Thoracic aorta (tissue), 2 donors: ENCODE data around the gene TCTN3. TPM values are rescaled to one million over a fixed set of nuclear protein-coding genes. Genes with fewer than 3 reads are reported as not detected.
A peak's percentile ranks its signal among the peaks of the same experiment; 100 is the strongest.
"Not testable (repeated sequence)": the region's sequence is repeated elsewhere in the genome, so short reads cannot be mapped to it uniquely, and the experiment has no call there.

Experiments
- ATAC-seq: fragments of 150-250 bp; one replicate; pipeline ENCODE4 v1.8.0; 2017; ENCODE audit warnings: low read depth; ENCODE audit not compliant: insufficient number of reproducible peaks, low FRiP score
- DNase-seq: peaks from one replicate; pipeline ENCODE4 v3.0.0-alpha.2; 2020; ENCODE audit warnings: low spot score
- H3K27ac ChIP-seq, 2 donors: fragments of 200-600 bp; sonication (generic); 1 replicate in 1 of 2; 2 replicates in 1 of 2; pipeline ENCODE4 v1.5.1; 2016; ENCODE audit warnings: mild to moderate bottlenecking in 2 of 2, moderate library complexity in 2 of 2
- H3K27me3 ChIP-seq: fragments of 200-600 bp; sonication (generic); replicated peaks from 2 replicates; pipeline ENCODE4 v1.6.0; 2016; ENCODE audit warnings: mild to moderate bottlenecking; ENCODE audit not compliant: insufficient read depth
- H3K36me3 ChIP-seq: fragments of 200-600 bp; sonication (generic); one replicate; pipeline ENCODE4 v1.5.1; 2016
- H3K4me1 ChIP-seq, 2 donors: fragments of 200-600 bp; sonication (generic); 1 replicate in 1 of 2; 2 replicates in 1 of 2; pipeline versions ENCODE4 v1.5.1 to v1.6.0; 2016; ENCODE audit warnings: low read depth in 2 of 2, mild to moderate bottlenecking in 1 of 2; ENCODE audit not compliant: control insufficient read depth in 1 of 2
- H3K4me3 ChIP-seq: fragments of 200-600 bp; sonication (generic); 2 replicates; pipeline ENCODE4 v1.5.1; 2016; ENCODE audit warnings: mild to moderate bottlenecking
- H3K9me3 ChIP-seq: fragments of 200-600 bp; sonication (generic); 2 replicates; pipeline ENCODE4 v1.5.1; 2016
- total RNA-seq, 2 donors: library from RNA; depleted of rRNA; stranded (reverse); fragments of >200 nt; gene quantifications; one replicate each; pipeline versions ENCODE4 v1.1.0 to v1.2.3, GENCODE V29; 2016
- TF ChIP-seq, protein P1 (sequence below): fragments of 200-600 bp; sonication (generic); IDR thresholded peaks from one replicate; pipeline ENCODE4 v1.5.1; 2019; ENCODE audit warnings: antibody characterized with exemption

Gene TCTN3
- total RNA-seq, 2 donors from 2014 or later = 10.3 to 25.3 TPM

DNA sequence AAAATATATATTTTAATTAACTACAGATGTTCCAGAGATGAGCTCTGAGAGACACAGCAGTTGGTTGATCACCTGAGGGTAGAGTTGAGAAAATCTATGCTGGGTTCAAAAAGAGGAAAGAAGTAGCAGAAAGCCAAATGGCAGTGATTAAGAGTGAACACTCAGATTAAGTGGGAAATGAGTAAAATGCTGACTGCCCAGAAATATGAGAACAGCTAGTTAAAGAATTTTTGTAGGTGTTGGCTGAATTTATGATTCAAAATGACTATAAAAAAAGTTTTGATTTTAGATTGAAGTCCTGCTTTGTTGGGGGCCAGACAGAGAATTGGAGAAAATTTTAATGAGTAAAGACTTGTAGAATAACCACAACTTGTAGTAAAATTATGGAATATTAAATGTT lies 9.8 kb downstream of the TCTN3 start:
- TF ChIP-seq, protein P1, sequence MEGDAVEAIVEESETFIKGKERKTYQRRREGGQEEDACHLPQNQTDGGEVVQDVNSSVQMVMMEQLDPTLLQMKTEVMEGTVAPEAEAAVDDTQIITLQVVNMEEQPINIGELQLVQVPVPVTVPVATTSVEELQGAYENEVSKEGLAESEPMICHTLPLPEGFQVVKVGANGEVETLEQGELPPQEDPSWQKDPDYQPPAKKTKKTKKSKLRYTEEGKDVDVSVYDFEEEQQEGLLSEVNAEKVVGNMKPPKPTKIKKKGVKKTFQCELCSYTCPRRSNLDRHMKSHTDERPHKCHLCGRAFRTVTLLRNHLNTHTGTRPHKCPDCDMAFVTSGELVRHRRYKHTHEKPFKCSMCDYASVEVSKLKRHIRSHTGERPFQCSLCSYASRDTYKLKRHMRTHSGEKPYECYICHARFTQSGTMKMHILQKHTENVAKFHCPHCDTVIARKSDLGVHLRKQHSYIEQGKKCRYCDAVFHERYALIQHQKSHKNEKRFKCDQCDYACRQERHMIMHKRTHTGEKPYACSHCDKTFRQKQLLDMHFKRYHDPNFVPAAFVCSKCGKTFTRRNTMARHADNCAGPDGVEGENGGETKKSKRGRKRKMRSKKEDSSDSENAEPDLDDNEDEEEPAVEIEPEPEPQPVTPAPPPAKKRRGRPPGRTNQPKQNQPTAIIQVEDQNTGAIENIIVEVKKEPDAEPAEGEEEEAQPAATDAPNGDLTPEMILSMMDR = no peak
- H3K27ac ChIP-seq = no peak overlapping the region
- H3K27me3 ChIP-seq = no peaks in the 10 kb centered on the region
- no peaks in the 10 kb centered on the region for H3K9me3 ChIP-seq
- ATAC-seq (no peak), DNase-seq (no peak)
- H3K4me1 ChIP-seq = no peaks in the 10 kb centered on the region
- peaks cover 50% of the 10 kb centered on the region for H3K36me3 ChIP-seq
- no peak overlapping the region for H3K4me3 ChIP-seq

DNA sequence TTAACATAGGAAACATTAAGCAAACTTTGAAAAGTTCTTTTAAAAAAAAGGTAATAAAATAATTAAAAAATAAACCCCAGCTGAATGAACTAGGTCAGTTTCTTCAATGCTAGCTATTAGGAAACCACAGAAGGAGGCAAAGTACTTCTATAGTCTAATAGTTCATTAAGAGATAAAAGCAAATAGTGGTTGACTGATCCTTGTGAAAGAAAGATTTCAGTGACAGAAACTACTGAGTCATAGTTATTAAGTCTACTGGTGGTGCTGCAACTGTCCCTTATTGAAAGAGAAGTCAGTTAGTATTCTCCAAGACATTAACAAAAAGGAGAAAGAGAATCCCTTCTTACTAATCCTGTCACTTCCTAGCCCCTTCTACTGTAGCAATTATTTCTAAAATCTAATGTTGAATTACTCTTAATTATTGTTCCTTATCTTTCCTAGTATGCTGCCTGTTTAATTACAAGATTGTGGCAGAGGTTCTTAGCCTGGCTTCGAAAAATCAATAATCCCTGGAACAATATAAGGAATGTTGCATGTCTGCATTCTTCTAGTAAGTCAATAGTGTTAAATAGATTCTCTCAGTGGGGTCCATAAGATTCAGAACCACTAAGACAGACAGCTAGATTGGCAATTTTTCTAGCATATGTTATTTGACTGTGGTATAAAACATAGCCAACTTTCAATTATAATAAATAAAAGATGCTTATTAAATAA lies 18.2 kb downstream of the TCTN3 start:
- TF ChIP-seq, protein P1 = no peak
- Histone ChIP-seq H3K4me3 (no peak overlapping the region), H3K27me3 (no peaks in the 10 kb centered on the region), H3K4me1 (no peaks in the 10 kb centered on the region), H3K36me3 (peaks cover 12% of the 10 kb centered on the region), H3K9me3 (no peaks in the 10 kb centered on the region), H3K27ac (no peak overlapping the region)
- no peak for ATAC-seq
- DNase-seq = no peak

DNA sequence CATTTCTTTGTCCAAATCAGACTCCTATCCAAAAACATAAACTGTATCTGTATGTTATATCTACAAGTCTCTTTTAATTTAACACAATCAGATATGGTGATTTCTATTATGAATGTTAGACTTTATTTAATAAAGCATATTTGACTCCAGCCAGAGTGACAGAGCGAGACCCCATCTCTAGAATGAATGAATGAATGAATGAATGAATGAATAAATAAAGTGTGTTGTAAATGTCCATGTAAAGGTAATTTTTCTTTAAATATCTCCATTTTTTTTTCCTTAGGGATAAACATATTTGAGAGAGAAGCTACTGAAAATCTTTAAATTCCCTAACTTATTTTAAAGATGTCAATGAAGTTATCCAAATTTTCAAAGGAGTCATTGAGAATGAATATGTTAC lies 19.1 kb downstream of the TCTN3 start:
- Histone ChIP-seq H3K9me3 (no peaks in the 10 kb centered on the region), H3K4me3 (no peak overlapping the region), H3K27ac (no peak overlapping the region), H3K4me1 (no peaks in the 10 kb centered on the region), H3K36me3 (peaks cover 3% of the 10 kb centered on the region), H3K27me3 (no peaks in the 10 kb centered on the region)
- no peak for DNase-seq
- no peak for ATAC-seq
- TF ChIP-seq, protein P1 = no peak

DNA sequence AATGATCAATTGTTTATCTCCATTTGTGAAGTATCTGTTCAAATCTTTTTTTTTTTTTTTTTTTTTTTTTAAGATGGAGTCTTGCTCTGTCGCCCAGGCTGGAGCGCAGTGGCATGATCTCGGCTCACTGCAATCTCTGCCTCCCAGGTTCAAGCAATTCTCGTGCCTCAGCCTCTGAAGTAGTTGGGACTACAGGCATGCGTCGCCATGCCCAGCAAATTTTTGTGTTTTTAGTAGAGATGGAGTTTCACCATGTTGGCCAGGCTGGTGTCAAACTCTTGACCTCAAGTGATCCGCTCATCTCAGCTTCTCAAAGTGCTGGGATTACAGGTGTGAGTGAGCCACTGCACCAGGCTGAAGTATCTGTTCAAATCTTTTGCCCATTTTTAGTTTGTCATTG lies 21.1 kb downstream of the TCTN3 start:
- H3K4me3 ChIP-seq, H3K36me3 ChIP-seq, H3K4me1 ChIP-seq, ATAC-seq, H3K27ac ChIP-seq, H3K9me3 ChIP-seq, DNase-seq, H3K27me3 ChIP-seq: not testable (repeated sequence)

DNA sequence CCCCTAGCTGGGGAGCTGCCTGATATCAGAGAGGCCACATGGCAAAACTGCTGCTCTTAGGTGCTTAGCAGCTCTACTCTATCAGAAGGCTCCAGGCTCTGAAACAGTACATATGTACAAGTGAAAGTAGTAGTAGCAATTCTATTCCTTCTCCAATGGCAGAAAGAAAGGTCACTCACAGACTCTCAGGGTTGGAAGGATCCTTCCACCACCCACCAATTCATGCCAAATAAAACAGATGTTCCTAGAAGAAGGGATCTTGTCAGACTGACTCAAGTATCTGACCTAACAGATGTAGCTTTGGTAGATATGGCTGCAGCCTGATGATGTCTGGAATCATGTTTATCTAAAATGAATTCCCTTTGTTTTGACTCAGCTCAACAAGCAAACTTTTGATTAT lies 29.2 kb downstream of the TCTN3 start:
- ATAC-seq (no peak), DNase-seq (no peak)
- Histone ChIP-seq H3K4me1 (peaks cover 3 to 28% of the 10 kb centered on the region in 2 donors), H3K4me3 (no peak overlapping the region), H3K27me3 (no peaks in the 10 kb centered on the region), H3K36me3 (no peaks in the 10 kb centered on the region), H3K9me3 (no peaks in the 10 kb centered on the region), H3K27ac (peak overlapping the region in 1 of 2 donors; percentile 57)
- TF ChIP-seq, protein P1 = no peak

DNA sequence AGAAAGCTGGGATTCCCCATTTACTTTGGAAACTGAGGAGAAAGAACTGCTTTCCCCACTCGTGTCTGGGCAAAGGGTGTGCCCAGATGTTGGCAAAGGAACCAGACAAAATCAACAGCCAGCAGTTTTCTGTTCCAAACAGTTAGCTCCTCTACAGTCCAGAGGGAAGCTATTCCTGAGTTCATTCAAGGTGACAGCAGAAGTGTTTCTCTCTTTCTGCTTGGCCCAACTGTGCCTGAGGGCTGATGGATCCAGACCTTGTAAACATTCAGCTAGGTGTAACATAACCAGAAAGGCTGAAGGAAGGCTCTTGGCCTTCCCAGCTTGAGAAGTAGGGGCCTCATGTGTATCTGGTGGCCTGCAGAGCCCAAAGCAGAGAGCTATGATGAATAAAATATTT lies 30.2 kb downstream of the TCTN3 start:
- TF ChIP-seq, protein P1 = no peak
- Histone ChIP-seq H3K27me3 (no peaks in the 10 kb centered on the region), H3K9me3 (no peaks in the 10 kb centered on the region), H3K4me1 (peaks cover 3 to 28% of the 10 kb centered on the region in 2 donors), H3K36me3 (no peaks in the 10 kb centered on the region), H3K27ac (peak overlapping the region; percentile 57 to 67), H3K4me3 (no peak overlapping the region)
- DNase-seq = no peak
- ATAC-seq = no peak
